Lower leg skin (tissue), 4 donors: Measurements from ENCODE around the gene NDFIP1. TPM values are rescaled to one million over a fixed set of nuclear protein-coding genes. Genes with fewer than 3 reads are reported as not detected.

Experiments used
- DNase-seq, 2 donors: peaks; one replicate each; pipeline ENCODE4 v3.0.0-alpha.2; 2019; ENCODE audit warnings: low spot score in 2 of 2
- H3K4me3 ChIP-seq: fragments of 200-600 bp; sonication (generic); 2 replicates; pipeline ENCODE4 v1.5.1; 2017; ENCODE audit warnings: mild to moderate bottlenecking, low read depth; ENCODE audit not compliant: poor library complexity, severe bottlenecking
- CTCF ChIP-seq, 3 donors: fragments of 450-650 bp; IDR thresholded peaks; one replicate each; pipeline ENCODE4 v1.5.1; 2016; ENCODE audit warnings: antibody characterized with exemption in 3 of 3, mild to moderate bottlenecking in 3 of 3, moderate library complexity in 2 of 3
- POLR2A ChIP-seq, 2 donors: fragments of 450-650 bp; IDR thresholded peaks; one replicate each; pipeline ENCODE4 v1.6.1; 2016 to 2017; ENCODE audit warnings: antibody characterized with exemption in 2 of 2, mild to moderate bottlenecking in 1 of 2, moderate library complexity in 1 of 2
- WGBS, 2 donors: methylation state at CpG; one replicate each; pipeline ENCODE4 v1.1.5; 2018; 5-methylcytosine and 5-hydroxymethylcytosine counted together
- intact Hi-C: fragments of 100-400 bp; cut with DNase I; formaldehyde crosslinking; loops from one replicate; pipeline ENCODE4 v1.15.0; 2023; ENCODE audit warnings: low total_unique reads
- total RNA-seq, 4 donors: library from RNA; depleted of rRNA; stranded (reverse); fragments of >200 nt; gene quantifications; one replicate each; pipeline ENCODE4 v1.1.0, GENCODE V29; 2016

NDFIP1 gene
- total RNA-seq, 4 donors from 2014 or later, result 25.8 to 83.9 (median 56.6) TPM

DNA sequence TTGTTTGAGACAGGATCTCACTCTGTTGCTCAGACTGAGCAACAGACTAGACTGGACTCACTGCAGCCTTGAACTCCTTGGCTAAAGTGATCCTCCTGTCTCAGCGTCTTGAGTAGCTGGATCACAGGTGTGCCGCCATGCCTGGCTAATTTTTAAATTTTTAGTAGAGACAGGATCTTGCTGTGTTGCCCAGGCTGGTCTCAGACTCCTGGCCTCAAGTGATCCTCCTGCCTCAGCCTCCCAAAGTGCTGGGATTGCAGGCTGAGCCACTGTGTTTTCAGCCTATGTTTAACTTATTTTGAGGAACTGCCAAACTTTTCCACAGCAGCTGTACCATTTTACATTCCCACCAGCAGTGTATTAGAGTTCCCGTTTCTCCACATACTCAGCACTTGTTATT is 16.8 kb downstream of the NDFIP1 start:
- H3K4me3 ChIP-seq, result no peak overlapping the region
- intact Hi-C loops, result no loop called here
- 97% methylated on average over 3 of the region's 3 CpGs for WGBS, 2 donors
- no peak for DNase-seq
- TF ChIP-seq CTCF (IDR thresholded peaks at IDR 0.05) (no peak), POLR2A (IDR thresholded peaks at IDR 0.05) (no peak)

- DNase-seq, result no peak
- no peak overlapping the region for H3K4me3 ChIP-seq
- TF ChIP-seq CTCF (IDR thresholded peaks at IDR 0.05) (no peak), POLR2A (IDR thresholded peaks at IDR 0.05) (no peak)
- intact Hi-C loops, result no loop called here
These were observed 17.4 kb downstream of the NDFIP1 start for GRCh38 chr5:142125963-142126362.

DNA sequence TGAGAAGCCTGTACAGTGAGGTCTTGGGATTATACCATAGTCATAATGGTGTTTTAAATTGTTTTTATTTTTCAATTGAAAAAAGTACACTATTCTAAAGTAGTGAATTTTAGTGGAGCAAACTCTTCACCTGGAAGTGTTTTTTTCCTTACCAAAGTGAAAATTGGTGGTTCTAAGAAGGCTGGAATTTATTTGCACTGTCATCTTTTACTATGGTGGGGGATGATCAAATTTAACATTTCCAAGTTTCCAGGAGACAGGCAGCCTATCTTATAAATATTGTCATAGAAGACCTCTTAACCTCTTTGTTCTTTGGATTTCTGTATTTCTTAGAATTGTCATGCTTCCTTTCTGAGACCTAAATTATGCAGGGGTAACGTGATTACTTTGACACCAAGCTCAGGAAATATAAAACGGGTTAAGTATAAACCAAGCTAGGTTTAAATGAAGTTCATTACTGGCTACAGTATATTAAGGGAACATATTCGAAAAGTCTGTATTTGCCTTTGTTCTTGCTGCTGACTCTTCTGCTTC is 20.2 kb downstream of the NDFIP1 start:
- TF ChIP-seq CTCF (IDR thresholded peaks at IDR 0.05) (no peak), POLR2A (IDR thresholded peaks at IDR 0.05) (no peak)
- H3K4me3 ChIP-seq, result no peak overlapping the region
- intact Hi-C loops, result no loop called here
- DNase-seq, result no peak
- WGBS, 2 donors, result 54 to 59% methylated on average over 3 of the region's 3 CpGs

GRCh38 chr5:142129446-142130066 is 21.0 kb downstream of the NDFIP1 start:
- no peak overlapping the region for H3K4me3 ChIP-seq
- TF ChIP-seq POLR2A (IDR thresholded peaks at IDR 0.05) (no peak), CTCF (IDR thresholded peaks at IDR 0.05) (no peak)
- intact Hi-C loops, result no loop called here
- WGBS, 2 donors, result 53 to 59% methylated on average over 11 of the region's 11 CpGs
- no peak for DNase-seq

DNA sequence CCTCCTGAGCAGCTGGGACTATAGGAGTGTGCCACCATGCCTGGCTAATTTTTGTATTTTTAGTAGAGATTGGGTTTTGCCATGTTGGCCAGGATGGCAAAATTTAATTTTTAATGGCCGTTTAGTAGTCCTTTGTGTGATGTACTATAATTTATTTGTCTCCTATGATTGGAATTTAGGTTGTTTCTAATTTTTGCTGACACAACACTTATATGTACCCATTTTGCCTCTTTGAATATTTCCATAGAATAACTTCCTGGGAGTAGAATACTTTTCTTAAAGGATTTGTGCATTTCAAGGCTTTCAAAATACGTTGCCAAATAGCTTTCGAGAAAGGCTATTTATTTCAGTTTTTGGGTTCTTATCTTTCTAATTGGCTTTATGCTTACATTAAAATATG is 22.8 kb downstream of the NDFIP1 start:
- no peak for DNase-seq
- TF ChIP-seq CTCF (IDR thresholded peaks at IDR 0.05) (no peak), POLR2A (IDR thresholded peaks at IDR 0.05) (no peak)
- intact Hi-C loops, result no loop called here
- 89 to 96% methylated on average over 3 of the region's 3 CpGs for WGBS, 2 donors
- H3K4me3 ChIP-seq, result no peak overlapping the region

DNA sequence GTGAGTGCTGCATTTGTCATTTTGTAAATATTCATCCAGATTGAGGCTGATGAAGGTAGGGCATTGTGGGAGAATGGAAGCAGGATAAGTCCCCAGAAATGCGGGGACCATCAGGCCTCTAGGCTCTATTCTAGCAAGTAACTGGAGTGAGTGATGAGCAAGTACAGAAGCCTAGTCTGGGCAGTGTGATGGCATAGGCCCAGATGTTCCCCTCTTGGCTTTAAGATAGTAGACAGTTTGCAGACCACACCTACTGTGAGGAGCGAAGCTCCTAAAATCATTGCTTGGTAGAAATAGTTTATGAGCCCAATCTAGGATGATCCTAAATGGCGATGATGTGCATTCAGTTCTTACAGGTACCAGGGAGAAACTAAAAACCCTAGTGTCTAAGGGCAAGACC is 24.3 kb downstream of the NDFIP1 start:
- no peak overlapping the region for H3K4me3 ChIP-seq
- WGBS, 2 donors, result 92 to 99% methylated on average over 3 of the region's 3 CpGs
- intact Hi-C loops, result no loop called here
- TF ChIP-seq POLR2A (IDR thresholded peaks at IDR 0.05) (no peak), CTCF (IDR thresholded peaks at IDR 0.05) (no peak)
- DNase-seq, result no peak
